Neuronal stem cell (in vitro differentiated cells): Measurements from ENCODE around the gene UCHL5.

ENCODE experiments used
- DNase-seq: peaks from one replicate; pipeline ENCODE4 v3.0.0-alpha.2; 2013; ENCODE audit warnings: low spot score
- H2AFZ ChIP-seq: one replicate; pipeline ENCODE4 v1.6.1; 2013; ENCODE audit warnings: mild to moderate bottlenecking, low read length, inconsistent platforms
- H2AK5ac ChIP-seq: 2 replicates; pipeline ENCODE4 v1.6.1; 2013; ENCODE audit warnings: low read depth, mild to moderate bottlenecking, inconsistent platforms, low read length, moderate library complexity, mixed read lengths
- H2BK120ac ChIP-seq: 2 replicates; pipeline ENCODE4 v1.6.1; 2013; ENCODE audit warnings: low read depth, mild to moderate bottlenecking, inconsistent platforms, low read length, moderate library complexity, mixed read lengths
- H2BK12ac ChIP-seq: one replicate; pipeline ENCODE4 v1.6.1; 2013; ENCODE audit warnings: low read length, inconsistent platforms
- H2BK15ac ChIP-seq: 2 replicates; pipeline ENCODE4 v1.6.1; 2013; ENCODE audit warnings: mild to moderate bottlenecking, low read length, inconsistent platforms, mixed read lengths
- H2BK5ac ChIP-seq: one replicate; pipeline ENCODE4 v1.6.1; 2013; ENCODE audit warnings: inconsistent platforms, mild to moderate bottlenecking, low read length, moderate library complexity
- H3K14ac ChIP-seq: one replicate; pipeline ENCODE4 v1.6.1; 2013; ENCODE audit warnings: low read length, inconsistent platforms
- H3K18ac ChIP-seq: 2 replicates; pipeline ENCODE4 v1.6.1; 2013; ENCODE audit warnings: low read length, inconsistent platforms
- H3K23ac ChIP-seq: 2 replicates; pipeline ENCODE4 v1.6.1; 2013; ENCODE audit warnings: low read depth, mild to moderate bottlenecking, mixed read lengths, low read length, inconsistent platforms; ENCODE audit not compliant: poor library complexity
- H3K27ac ChIP-seq: replicated peaks from 3 replicates; pipeline ENCODE4 v1.5.1; 2013; ENCODE audit warnings: low read length, inconsistent platforms
- H3K27me3 ChIP-seq, 3 experiments: 2 replicates each; pipeline ENCODE4 v1.6.1; 2013; ENCODE audit warnings: low read length in 3 of 3, mild to moderate bottlenecking in 2 of 3, inconsistent platforms in 1 of 3, low read depth in 1 of 3, mixed read lengths in 1 of 3, moderate library complexity in 1 of 3; ENCODE audit not compliant: control insufficient read depth in 3 of 3, insufficient read depth in 3 of 3
- H3K36me3 ChIP-seq, 2 donors: replicated peaks in 1 of 2; 2 replicates each; pipeline ENCODE4 v1.6.1; 2013; ENCODE audit warnings: low read length in 2 of 2; ENCODE audit not compliant: control insufficient read depth in 2 of 2, insufficient read depth in 2 of 2
- H3K4ac ChIP-seq: 2 replicates; pipeline ENCODE4 v1.6.1; 2013; ENCODE audit warnings: inconsistent platforms, mild to moderate bottlenecking, low read length, moderate library complexity
- H3K4me1 ChIP-seq, 2 donors: 1 replicate in 1 of 2; 2 replicates in 1 of 2; pipeline ENCODE4 v1.6.1; 2013; ENCODE audit warnings: low read length in 2 of 2, low read depth in 1 of 2; ENCODE audit not compliant: control insufficient read depth in 2 of 2, insufficient read depth in 1 of 2
- H3K4me2 ChIP-seq: one replicate; pipeline ENCODE4 v1.6.1; 2013; ENCODE audit warnings: mild to moderate bottlenecking, low read length, inconsistent platforms; ENCODE audit not compliant: insufficient read depth, poor library complexity, severe bottlenecking
- H3K4me3 ChIP-seq, 2 donors: 2 replicates each; pipeline ENCODE4 v1.5.1; 2013; ENCODE audit warnings: low read length in 2 of 2, mild to moderate bottlenecking in 2 of 2, inconsistent platforms in 1 of 2, moderate library complexity in 1 of 2
- H3K79me1 ChIP-seq: one replicate; pipeline ENCODE4 v1.6.1; 2013; ENCODE audit warnings: low read depth, mild to moderate bottlenecking, inconsistent platforms, low read length, moderate library complexity
- H3K9ac ChIP-seq: one replicate; pipeline ENCODE4 v1.6.1; 2013; ENCODE audit warnings: mild to moderate bottlenecking, low read depth, low read length, inconsistent platforms; ENCODE audit not compliant: poor library complexity
- H3K9me3 ChIP-seq, 2 donors: replicated peaks in 1 of 2; 2 replicates each; pipeline versions ENCODE3 to v1.6.1; 2013; ENCODE audit warnings: low read length in 2 of 2, mild to moderate bottlenecking in 2 of 2, inconsistent platforms in 1 of 2, low read depth in 1 of 2, mixed read lengths in 1 of 2, moderate library complexity in 1 of 2; ENCODE audit not compliant: control insufficient read depth in 2 of 2, insufficient read depth in 1 of 2
- H4K8ac ChIP-seq: one replicate; pipeline ENCODE4 v1.6.1; 2013; ENCODE audit warnings: low read depth, mild to moderate bottlenecking, inconsistent platforms, low read length, moderate library complexity
- H4K91ac ChIP-seq: one replicate; pipeline ENCODE4 v1.6.1; 2013; ENCODE audit warnings: low read length, low read depth, mild to moderate bottlenecking, inconsistent platforms; ENCODE audit not compliant: poor library complexity
- WGBS, 2 donors: extraction: QIAGEN DNeasy Blood & Tissue Kit; methylation state at CpG; one replicate each; pipeline ENCODE4 v1.1.7; 2013; ENCODE audit warnings: missing lambda C conversion rate in 2 of 2, mixed read lengths in 1 of 2; ENCODE audit not compliant: insufficient read length in 2 of 2, insufficient replicate concordance in 1 of 2; ENCODE audit errors: extremely low coverage in 2 of 2; 5-methylcytosine and 5-hydroxymethylcytosine counted together

Gene UCHL5

DNA sequence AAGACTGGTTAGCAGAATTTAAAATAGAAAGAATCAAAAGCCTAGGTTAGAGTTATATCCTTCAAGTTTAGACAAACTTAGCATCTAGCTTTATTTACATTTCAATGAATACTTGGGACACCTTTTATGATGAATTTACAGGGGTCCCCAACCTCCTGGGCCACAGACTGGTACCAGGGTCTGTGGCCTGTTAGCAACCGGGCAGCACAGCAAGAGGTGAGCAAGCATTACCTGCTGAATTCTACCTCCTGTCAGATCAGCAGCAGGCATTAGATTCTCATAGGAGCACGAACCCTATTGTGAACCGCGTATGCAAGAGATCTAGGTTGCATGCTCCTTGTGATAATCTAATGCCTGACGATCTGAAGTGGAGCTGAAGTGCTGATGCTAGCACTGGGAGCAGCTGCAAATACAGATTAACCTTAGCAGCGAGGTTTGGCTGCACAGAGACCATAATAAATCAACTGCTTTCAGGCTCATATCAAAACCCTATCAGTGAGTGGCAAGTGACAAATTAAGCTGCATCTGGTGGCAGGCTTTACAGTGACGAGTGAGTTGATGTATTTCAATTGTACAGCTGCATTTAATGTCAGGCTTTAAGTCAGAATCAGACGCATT, 82.0 kb downstream of the UCHL5 start:
- Histone ChIP-seq H3K4me3 (no peak overlapping the region), H3K18ac (no peak overlapping the region), H3K36me3 (no peaks in the 10 kb centered on the region), H3K23ac (no peak overlapping the region), H2AK5ac (no peak overlapping the region), H2BK15ac (no peak overlapping the region), H3K27ac (no peak overlapping the region), H2AFZ (no peak overlapping the region), H3K4me2 (no peak overlapping the region), H3K4ac (no peak overlapping the region), H3K4me1 (peaks cover 0 to 2% of the 10 kb centered on the region in 2 donors), H2BK5ac (no peak overlapping the region), H2BK120ac (no peak overlapping the region), H3K14ac (no peak overlapping the region), H2BK12ac (no peak overlapping the region), H3K27me3 (no peaks in the 10 kb centered on the region), H3K9ac (no peak overlapping the region), H3K79me1 (no peaks in the 10 kb centered on the region), H4K8ac (no peak overlapping the region), H4K91ac (no peak overlapping the region), H3K9me3 (no peaks in the 10 kb centered on the region)
- WGBS, 2 donors: no CpG with 5 or more reads among the region's 8 CpGs
- no peak for DNase-seq

DNA sequence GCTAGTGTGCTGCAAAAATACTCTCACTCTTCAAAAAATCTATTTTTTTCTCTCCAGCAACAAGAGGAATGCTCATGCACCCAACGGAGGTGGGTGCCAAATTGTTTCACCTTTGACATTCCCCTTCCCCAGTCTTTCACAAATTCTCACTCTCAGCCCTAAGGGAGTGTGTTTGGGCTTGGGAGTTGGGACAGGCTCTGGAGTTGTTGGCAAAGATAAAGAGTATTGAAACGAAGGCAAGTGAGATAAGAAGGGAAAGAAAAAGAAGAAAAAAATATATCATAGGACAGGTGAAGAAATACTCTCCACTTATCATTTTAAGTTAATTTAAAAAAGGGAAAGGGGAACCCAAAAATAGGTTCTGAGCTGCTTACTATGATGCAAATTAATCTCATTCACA, 82.6 kb downstream of the UCHL5 start:
- Histone ChIP-seq H4K91ac (no peak overlapping the region), H3K36me3 (no peaks in the 10 kb centered on the region), H3K27me3 (no peaks in the 10 kb centered on the region), H2BK12ac (no peak overlapping the region), H3K4me3 (no peak overlapping the region), H2AK5ac (no peak overlapping the region), H3K9me3 (no peaks in the 10 kb centered on the region), H3K79me1 (no peaks in the 10 kb centered on the region), H4K8ac (no peak overlapping the region), H2BK120ac (no peak overlapping the region), H3K4me2 (no peak overlapping the region), H2BK15ac (no peak overlapping the region), H3K23ac (no peak overlapping the region), H3K4me1 (peaks cover 0 to 2% of the 10 kb centered on the region in 2 donors), H3K14ac (no peak overlapping the region), H3K9ac (no peak overlapping the region), H2BK5ac (no peak overlapping the region), H2AFZ (no peak overlapping the region), H3K27ac (no peak overlapping the region), H3K18ac (no peak overlapping the region), H3K4ac (no peak overlapping the region)
- no CpG with 5 or more reads among the region's 2 CpGs for WGBS, 2 donors
- no peak for DNase-seq

DNA sequence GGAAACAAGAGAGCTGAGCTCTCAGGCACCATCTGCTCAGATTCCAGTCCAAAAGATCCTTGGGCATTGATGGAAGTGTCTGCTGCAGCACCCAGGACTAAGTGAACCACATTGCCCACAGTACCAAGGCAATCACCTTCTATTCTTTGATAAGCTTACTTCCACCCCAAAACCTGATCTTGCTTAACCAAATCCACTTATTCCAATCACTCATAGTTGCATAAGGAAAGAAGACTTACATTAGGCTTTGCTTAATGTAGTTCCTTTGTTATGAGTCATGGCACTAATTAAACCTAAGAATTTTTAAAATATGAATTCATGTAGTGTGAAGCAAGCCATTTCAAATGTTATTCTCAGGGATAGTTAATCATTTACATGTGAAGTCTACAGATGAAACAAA, 84.5 kb downstream of the UCHL5 start:
- Histone ChIP-seq H3K36me3 (no peaks in the 10 kb centered on the region), H3K27me3 (no peaks in the 10 kb centered on the region), H3K79me1 (no peaks in the 10 kb centered on the region), H2AFZ (no peak overlapping the region), H2BK12ac (no peak overlapping the region), H3K27ac (no peak overlapping the region), H2BK120ac (no peak overlapping the region), H3K14ac (no peak overlapping the region), H3K9me3 (no peaks in the 10 kb centered on the region), H4K8ac (no peak overlapping the region), H3K23ac (no peak overlapping the region), H4K91ac (no peak overlapping the region), H3K9ac (no peak overlapping the region), H3K4me1 (peaks cover 0 to 2% of the 10 kb centered on the region in 2 donors), H3K4me2 (no peak overlapping the region), H2AK5ac (no peak overlapping the region), H3K18ac (no peak overlapping the region), H3K4me3 (no peak overlapping the region), H2BK5ac (no peak overlapping the region), H3K4ac (no peak overlapping the region), H2BK15ac (no peak overlapping the region)
- DNase-seq: no peak

DNA sequence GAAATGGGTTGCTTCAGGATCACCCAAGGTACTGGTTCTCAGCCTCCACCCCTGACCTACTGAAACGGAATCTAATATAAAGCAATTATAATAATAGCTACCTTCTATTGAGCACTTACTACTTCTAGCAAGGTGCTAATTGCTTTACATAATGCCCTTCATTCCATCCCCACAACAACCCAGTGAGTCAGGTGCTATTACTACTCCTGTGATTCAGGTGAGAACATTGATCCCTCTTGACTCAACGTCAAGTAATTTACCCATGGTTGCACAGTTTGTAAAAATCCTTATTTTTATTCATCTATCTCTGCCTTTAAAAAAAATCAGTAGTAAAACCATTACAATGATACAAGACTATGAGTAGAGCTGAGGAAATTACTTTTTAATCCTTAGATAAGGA, 85.2 kb downstream of the UCHL5 start:
- WGBS, 2 donors: no CpG with 5 or more reads among the region's 2 CpGs

More for the DNA sequence above, 85.2 kb downstream of the UCHL5 start:
- no peak overlapping the region for H2BK12ac ChIP-seq
- no peaks in the 10 kb centered on the region for H3K79me1 ChIP-seq
- H2AK5ac ChIP-seq: no peak overlapping the region
- H2BK5ac ChIP-seq: no peak overlapping the region
- H3K4ac ChIP-seq: no peak overlapping the region
- H4K91ac ChIP-seq: no peak overlapping the region
- no peaks in the 10 kb centered on the region for H3K9me3 ChIP-seq
- H3K4me1 ChIP-seq: peaks cover 0 to 2% of the 10 kb centered on the region in 2 donors
- H3K27ac ChIP-seq: no peak overlapping the region
- H2AFZ ChIP-seq: no peak overlapping the region
- no peak overlapping the region for H2BK120ac ChIP-seq
- no peak overlapping the region for H3K18ac ChIP-seq
- no peak overlapping the region for H3K4me3 ChIP-seq
- no peak overlapping the region for H3K14ac ChIP-seq
- H3K27me3 ChIP-seq: no peaks in the 10 kb centered on the region
- H3K4me2 ChIP-seq: no peak overlapping the region
- H3K23ac ChIP-seq: no peak overlapping the region
- H3K9ac ChIP-seq: no peak overlapping the region
- H2BK15ac ChIP-seq: no peak overlapping the region
- DNase-seq: no peak
- no peaks in the 10 kb centered on the region for H3K36me3 ChIP-seq
- H4K8ac ChIP-seq: no peak overlapping the region
